ENCODE measurements around the gene SLC12A8. TPM values are rescaled to one million over a fixed set of nuclear protein-coding genes. Genes with fewer than 3 reads are reported as not detected.
A peak's percentile ranks its signal among the peaks of the same experiment; 100 is the strongest.

Gene SLC12A8
- total RNA-seq, 3 donors from 2014 or later: 0.48 to 12.5 (median 9.8) TPM

DNA sequence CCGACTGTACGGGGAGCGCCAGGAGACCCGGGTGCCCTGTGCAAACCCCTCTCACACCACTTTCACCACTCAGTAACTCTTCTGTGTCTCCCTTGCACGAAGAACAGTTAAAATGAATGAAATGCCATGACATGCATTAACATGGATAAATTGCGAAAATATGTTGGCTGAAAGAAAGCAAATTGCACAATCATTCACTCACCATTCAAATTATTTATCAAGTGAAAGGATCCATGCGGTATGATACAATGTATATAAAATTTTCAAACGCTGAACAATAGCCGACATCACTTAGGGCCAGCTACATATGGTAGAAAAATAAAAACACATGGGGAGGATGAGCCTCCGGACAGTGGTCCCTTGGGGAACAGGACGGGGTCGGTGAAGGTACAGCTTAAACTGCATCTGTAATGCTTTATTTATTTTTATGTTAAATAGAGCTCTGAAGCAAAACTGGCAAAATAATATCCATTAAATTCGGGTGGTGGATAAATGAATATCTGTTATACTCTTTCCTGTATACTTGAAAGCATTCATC is 45.9 kb downstream of the SLC12A8 start:
- H3K27ac ChIP-seq: no peak overlapping the region
- H3K4me3 ChIP-seq: no peak overlapping the region
- no peak for TF ChIP-seq POLR2AphosphoS5 (IDR thresholded peaks at IDR 0.05)
- TF ChIP-seq, protein P1, sequence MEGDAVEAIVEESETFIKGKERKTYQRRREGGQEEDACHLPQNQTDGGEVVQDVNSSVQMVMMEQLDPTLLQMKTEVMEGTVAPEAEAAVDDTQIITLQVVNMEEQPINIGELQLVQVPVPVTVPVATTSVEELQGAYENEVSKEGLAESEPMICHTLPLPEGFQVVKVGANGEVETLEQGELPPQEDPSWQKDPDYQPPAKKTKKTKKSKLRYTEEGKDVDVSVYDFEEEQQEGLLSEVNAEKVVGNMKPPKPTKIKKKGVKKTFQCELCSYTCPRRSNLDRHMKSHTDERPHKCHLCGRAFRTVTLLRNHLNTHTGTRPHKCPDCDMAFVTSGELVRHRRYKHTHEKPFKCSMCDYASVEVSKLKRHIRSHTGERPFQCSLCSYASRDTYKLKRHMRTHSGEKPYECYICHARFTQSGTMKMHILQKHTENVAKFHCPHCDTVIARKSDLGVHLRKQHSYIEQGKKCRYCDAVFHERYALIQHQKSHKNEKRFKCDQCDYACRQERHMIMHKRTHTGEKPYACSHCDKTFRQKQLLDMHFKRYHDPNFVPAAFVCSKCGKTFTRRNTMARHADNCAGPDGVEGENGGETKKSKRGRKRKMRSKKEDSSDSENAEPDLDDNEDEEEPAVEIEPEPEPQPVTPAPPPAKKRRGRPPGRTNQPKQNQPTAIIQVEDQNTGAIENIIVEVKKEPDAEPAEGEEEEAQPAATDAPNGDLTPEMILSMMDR (IDR thresholded peaks at IDR 0.05): no peak
- TF ChIP-seq POLR2A (IDR thresholded peaks at IDR 0.05): no peak
- peaks cover 0 to 2% of the 10 kb centered on the region in 2 donors for H3K4me1 ChIP-seq
- no peak for DNase-seq (ENCODE audit: low spot score in 2 of 2)
- no peaks in the 10 kb centered on the region for H3K27me3 ChIP-seq
- H3K9me3 ChIP-seq: no peaks in the 10 kb centered on the region
- H3K36me3 ChIP-seq: no peaks in the 10 kb centered on the region
- intact Hi-C loops (cut with DNase I; ENCODE audit: low total_unique reads): no loop called here

DNA sequence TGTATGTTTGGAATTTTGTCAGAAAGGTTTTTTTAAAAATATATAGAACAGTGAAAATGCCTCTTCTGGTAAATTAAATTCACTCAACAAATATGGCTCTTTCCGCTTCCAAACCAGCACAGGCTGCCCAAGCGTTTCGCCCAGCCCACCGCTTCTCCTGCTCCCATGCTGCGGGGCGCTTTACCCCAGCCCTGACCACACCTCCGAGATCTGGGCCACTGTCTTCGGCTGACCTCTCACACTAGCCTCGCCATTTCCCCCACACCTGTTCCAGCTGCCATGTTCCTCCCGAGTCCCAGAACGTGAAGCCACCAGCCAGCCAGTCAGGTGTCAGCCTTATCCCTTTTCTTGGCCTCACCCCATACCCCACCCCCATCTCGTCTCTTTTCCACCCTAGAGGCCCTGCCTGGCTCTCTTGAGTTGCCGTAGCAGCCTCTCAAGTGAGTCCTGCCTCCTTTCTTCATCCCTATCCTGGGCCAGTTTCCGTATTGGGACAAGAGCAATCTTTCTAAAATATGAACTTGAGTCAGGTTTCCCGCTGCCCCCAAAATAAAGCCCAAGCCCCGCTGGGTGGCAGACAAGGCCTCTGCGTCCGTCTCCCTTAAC is 46.5 kb downstream of the SLC12A8 start:
- no peak overlapping the region for H3K4me3 ChIP-seq
- no peaks in the 10 kb centered on the region for H3K9me3 ChIP-seq
- no peaks in the 10 kb centered on the region for H3K27me3 ChIP-seq
- no peak overlapping the region for H3K27ac ChIP-seq
- TF ChIP-seq POLR2A (IDR thresholded peaks at IDR 0.05) (no peak), POLR2AphosphoS5 (IDR thresholded peaks at IDR 0.05) (no peak)
- TF ChIP-seq, protein P1 (IDR thresholded peaks at IDR 0.05): no peak
- H3K36me3 ChIP-seq: no peaks in the 10 kb centered on the region
- peaks cover 0 to 8% of the 10 kb centered on the region in 2 donors for H3K4me1 ChIP-seq
- DNase-seq (ENCODE audit: low spot score in 2 of 2): no peak
- intact Hi-C loops (cut with DNase I; ENCODE audit: low total_unique reads): no loop called here

DNA sequence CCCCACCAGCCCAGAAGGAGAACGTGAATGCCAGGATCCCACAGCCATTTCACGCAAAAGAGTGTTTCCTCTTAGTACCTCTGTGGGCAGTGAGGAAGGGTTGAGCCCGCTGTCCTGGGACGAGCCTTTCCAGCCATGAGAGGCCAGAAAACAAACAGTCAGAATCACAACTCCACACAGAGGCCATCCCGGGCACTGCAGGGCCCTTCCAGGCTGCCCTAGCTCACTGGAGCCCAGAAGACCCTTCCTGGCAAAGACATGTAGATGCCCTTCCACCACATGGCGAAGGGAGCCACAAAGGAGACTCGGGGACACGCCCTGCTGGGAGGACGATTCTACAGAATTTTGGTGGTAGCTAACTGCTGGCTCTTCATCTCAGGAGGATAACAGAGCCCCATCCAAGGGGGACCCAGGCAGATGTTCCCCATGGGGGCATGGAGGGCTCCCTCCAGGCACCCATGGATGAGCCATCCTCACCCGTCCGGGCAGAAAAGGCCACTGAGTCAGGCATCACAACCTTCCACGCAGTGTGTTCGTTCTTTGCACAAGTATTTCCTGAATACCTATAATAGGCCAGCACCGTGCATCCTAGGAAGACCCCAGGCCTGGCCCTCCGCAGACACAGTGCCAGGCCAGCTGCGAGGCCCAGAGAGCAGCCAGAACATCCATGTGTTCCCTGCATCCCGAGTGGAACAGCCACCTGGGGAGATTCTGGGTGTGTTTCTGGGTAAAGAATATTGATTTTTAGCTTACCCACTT is 47.2 kb downstream of the SLC12A8 start:
- Histone ChIP-seq H3K27ac (no peak overlapping the region), H3K4me3 (no peak overlapping the region), H3K4me1 (peaks cover 0 to 8% of the 10 kb centered on the region in 2 donors), H3K27me3 (no peaks in the 10 kb centered on the region), H3K9me3 (no peaks in the 10 kb centered on the region), H3K36me3 (no peaks in the 10 kb centered on the region)
- no peak for DNase-seq (ENCODE audit: low spot score in 2 of 2)
- no peak for TF ChIP-seq POLR2A (IDR thresholded peaks at IDR 0.05)
- TF ChIP-seq, protein P1 (IDR thresholded peaks at IDR 0.05): peak in 2 of 3 donors; percentile 6 to 30
- TF ChIP-seq POLR2AphosphoS5 (IDR thresholded peaks at IDR 0.05): no peak
- intact Hi-C loops (cut with DNase I; ENCODE audit: low total_unique reads): no loop called here

DNA sequence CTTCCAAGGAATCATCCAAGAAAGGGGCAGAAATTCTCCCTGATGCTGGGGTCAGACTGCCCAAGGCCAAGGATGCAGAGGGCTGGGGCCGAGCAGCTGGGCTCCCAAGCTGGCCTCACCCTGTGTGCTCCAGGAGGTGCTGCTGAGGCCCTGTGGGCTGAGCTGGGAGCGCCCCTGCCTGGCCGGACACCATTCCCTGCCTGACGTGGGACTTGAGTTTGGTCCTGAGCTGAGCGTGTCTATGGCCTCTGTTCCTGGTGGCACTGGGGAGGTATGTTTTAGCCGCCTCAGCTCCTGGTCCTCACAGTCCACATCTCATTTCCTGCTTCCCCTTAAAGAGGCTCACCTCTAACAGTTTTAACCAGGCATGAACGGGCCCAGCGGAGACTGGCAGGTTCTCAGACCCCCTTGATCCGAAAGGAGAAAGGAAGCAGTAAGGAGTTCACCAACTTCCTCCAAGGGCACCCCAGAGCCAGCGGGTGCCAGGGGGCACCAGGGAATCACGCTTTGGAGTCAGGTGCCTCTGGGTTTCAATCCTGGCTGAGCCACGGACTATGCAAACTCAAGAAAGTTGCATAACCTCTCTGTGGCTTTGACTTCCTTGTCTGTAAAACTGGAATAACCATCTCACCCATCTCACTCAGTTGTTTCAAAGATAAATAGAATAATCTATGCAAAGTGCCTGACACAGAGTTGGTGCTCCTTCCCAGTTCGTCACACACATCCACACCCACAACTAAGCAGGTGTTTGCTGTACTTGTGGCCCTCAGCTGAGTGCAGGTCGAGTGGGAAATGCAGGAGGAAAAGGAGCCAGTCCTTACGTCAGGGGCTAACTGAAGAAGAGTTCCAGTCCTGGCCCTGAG is 48.6 kb downstream of the SLC12A8 start:
- DNase-seq (ENCODE audit: low spot score in 2 of 2): no peak
- H3K4me3 ChIP-seq: no peak overlapping the region
- no peaks in the 10 kb centered on the region for H3K36me3 ChIP-seq
- intact Hi-C loops (cut with DNase I; ENCODE audit: low total_unique reads): no loop called here
- H3K27ac ChIP-seq: peak overlapping the region; percentile 21 to 41
- no peaks in the 10 kb centered on the region for H3K27me3 ChIP-seq
- no peak for TF ChIP-seq POLR2A (IDR thresholded peaks at IDR 0.05)
- TF ChIP-seq, protein P1 (IDR thresholded peaks at IDR 0.05): no peak
- TF ChIP-seq POLR2AphosphoS5 (IDR thresholded peaks at IDR 0.05): no peak
- no peaks in the 10 kb centered on the region for H3K9me3 ChIP-seq
- peaks cover 0 to 8% of the 10 kb centered on the region in 2 donors for H3K4me1 ChIP-seq
